ENCODE data around the gene SLC46A1. TPM values are rescaled to one million over a fixed set of nuclear protein-coding genes. Genes with fewer than 3 reads are reported as not detected.

SLC46A1 gene
- total and polyA plus RNA-seq, 2 of the 8 experiments (the other 6 are each of a cell fraction or from before 2014, with no cell fraction given), result 5.3 to 8.7 TPM

GRCh38 chr17:28369684-28370034, 36.4 kb downstream of the SLC46A1 start:
- Histone ChIP-seq H4K91ac (replicated peaks; ENCODE audit: insufficient read length, low read length) (no peak overlapping the region), H2BK12ac (ENCODE audit: low read depth, low read length) (peak overlapping the region; percentile 50; the same call in 1 of the 2 replicates), H3K27ac (ENCODE audit: low read depth, low read length) (no peak overlapping the region), H2BK120ac (replicated peaks; ENCODE audit: low read depth, low read length) (no peak overlapping the region), H3K4me3 (ENCODE audit: extremely low read depth in 1 of 4, insufficient read depth in 2 of 4, low read depth in 3 of 4, low read length in 4 of 4) (no peak overlapping the region), H3K27me3 (replicated peaks in 1 of 4; ENCODE audit: control insufficient read depth in 3 of 4, extremely low read depth in 1 of 4, insufficient read depth in 3 of 4, low read length in 3 of 4) (peaks cover 9 to 19% (median 19%) of the 10 kb centered on the region in 4 experiments), H2BK5ac (ENCODE audit: low read depth, low read length) (0 out of 2 replicates have a peak overlapping the region, but pooled peaks have one; percentile 1), H2BK15ac (ENCODE audit: low read length) (no peak overlapping the region), H4K20me1 (replicated peaks in 1 of 2; ENCODE audit: control insufficient read depth in 1 of 2, insufficient read depth in 2 of 2, low read length in 2 of 2) (peaks cover 2 to 12% of the 10 kb centered on the region in 2 experiments), H3K23me2 (ENCODE audit: low read depth, low read length) (peaks cover 16% of the 10 kb centered on the region; the same call in 1 of the 2 replicates), H2AK5ac (ENCODE audit: low read depth, low read length) (peak overlapping the region; percentile 59; the same call in 1 of the 2 replicates), H2AFZ (ENCODE audit: low read length) (no peak overlapping the region), H3K9ac (replicated peaks in 1 of 4; ENCODE audit: extremely low read depth in 1 of 4, low read depth in 3 of 4, low read length in 3 of 4) (no peak overlapping the region), H4K8ac (ENCODE audit: extremely low read depth, insufficient read depth, low read length) (no peak overlapping the region), H3K36me3 (ENCODE audit: control insufficient read depth in 2 of 4, insufficient read depth in 4 of 4, low read length in 3 of 4) (no peaks in the 10 kb centered on the region), H3K4me2 (ENCODE audit: insufficient read depth in 1 of 2, low read depth in 2 of 2, low read length in 2 of 2) (no peak overlapping the region), H3K14ac (ENCODE audit: insufficient read length) (no peak overlapping the region), H2BK20ac (ENCODE audit: low read length) (no peak overlapping the region), H3K79me2 (ENCODE audit: control insufficient read depth in 1 of 2, insufficient read depth in 2 of 2, low read length in 2 of 2) (no peaks in the 10 kb centered on the region), H4K5ac (ENCODE audit: insufficient read length, low read depth, low read length) (no peak overlapping the region), H3K79me1 (ENCODE audit: low read depth, low read length) (no peaks in the 10 kb centered on the region; the same call in 1 of the 2 replicates), H3K56ac (replicated peaks; ENCODE audit: insufficient read length, low read depth, low read length) (no peak overlapping the region), H3K18ac (ENCODE audit: extremely low read depth, low read length) (no peak overlapping the region), H3K23ac (ENCODE audit: insufficient read length) (no peak overlapping the region), H3K4ac (replicated peaks; ENCODE audit: insufficient read length, low read depth, low read length) (no peak overlapping the region), H3K4me1 (replicated peaks in 1 of 4; ENCODE audit: control insufficient read depth in 3 of 4, insufficient read depth in 4 of 4, low read length in 3 of 4) (peaks cover 3 to 16% (median 9%) of the 10 kb centered on the region in 4 experiments; a peak in 6 of 7 replicates), H3K9me3 (ENCODE audit: insufficient read depth in 2 of 2, low read depth in 1 of 2, low read length in 1 of 2) (no peaks in the 10 kb centered on the region)
- WGBS, 2 experiments (ENCODE audit: extremely low coverage in 1 of 2, insufficient coverage in 1 of 2, insufficient read length in 1 of 2, insufficient replicate concordance in 2 of 2, low coverage in 1 of 2, low lambda C conversion rate in 2 of 2, missing lambda C conversion rate in 1 of 2), result 91% methylated on average over 10 of the region's 10 CpGs; no CpG with 5 or more reads in 1 of the 2 experiments
- DNase-seq (ENCODE audit: low read depth in 1 of 2, low spot score in 2 of 2), result no peak
- POLR2A ChIA-PET (ENCODE audit: partially characterized antibody), result interaction anchor here (0.8 to 12.7 kb wide), 5 partner anchors 11 to 44 kb away, joined by 3 to 103 read pairs (median 6); partner anchors contain the start of genes IFT20, POLDIP2 and TNFAIP1
- CTCF ChIA-PET (ENCODE audit: partially characterized antibody), result interaction anchor here (0.9 to 4.6 kb wide), 11 partner anchors 12 to 485 kb away, joined by 3 to 20 read pairs (median 4); partner anchors contain the start of genes POLDIP2, SLC13A2 and SLC46A1
- no peak for FAIRE-seq
- TF ChIP-seq CEBPB (IDR thresholded peaks at IDR 0.05; ENCODE audit: low read depth, low read length), result no peak
